HEK293T (cell line): ENCODE results near the gene TTC28.

Experiments used
- BHLHE40 ChIP-seq: fragments of 450-650 bp; IDR thresholded peaks from 2 replicates; pipeline ENCODE4 v1.6.1; 2016; ENCODE audit warnings: mild to moderate bottlenecking, moderate library complexity, borderline replicate concordance
- FOXA1 ChIP-seq: fragments of 450-650 bp; IDR thresholded peaks from 2 replicates; pipeline ENCODE4 v1.6.1; 2016; ENCODE audit warnings: mild to moderate bottlenecking
- FOXM1 ChIP-seq: fragments of 450-650 bp; IDR thresholded peaks from 2 replicates; pipeline ENCODE4 v1.6.1; 2017; ENCODE audit warnings: mild to moderate bottlenecking, borderline replicate concordance
- LEF1 ChIP-seq: fragments of 450-650 bp; IDR thresholded peaks from 2 replicates; pipeline ENCODE4 v1.6.1; 2017; ENCODE audit warnings: mild to moderate bottlenecking, borderline replicate concordance
- PKNOX1 ChIP-seq: fragments of 450-650 bp; IDR thresholded peaks from 2 replicates; pipeline ENCODE4 v1.6.1; 2016

- TF ChIP-seq BHLHE40 (no peak), PKNOX1 (no peak), FOXM1 (no peak), FOXA1 (no peak), LEF1 (no peak)
Observed at GRCh38 chr22:27995801-27996528, 683.7 kb downstream of the TTC28 start.
